NCI-H524 treated with DMSO at 0.1 percent for 48 hours (cell line): ENCODE results near the gene TATDN2.

Experiments
- DNase-seq: peaks from one replicate; lab custom pipeline; 2025; lab: John Stamatoyannopoulos, UW

The TATDN2 gene

GRCh38 chr3:10248184-10248983 lies at the start of gene TATDN2:
Gene TATDN2, plus strand, starts transcription at chr3:10248459. Its CDS starts 742 bp downstream, at chr3:10249201.
- peak; percentile 66 for DNase-seq

GRCh38 chr3:10198761-10199649 lies 49.3 kb upstream of the TATDN2 start:
- no peak for DNase-seq

GRCh38 chr3:10204921-10205320 lies 43.3 kb upstream of the TATDN2 start:
- DNase-seq = no peak

GRCh38 chr3:10205451-10206165 lies 42.7 kb upstream of the TATDN2 start:
- no peak for DNase-seq

GRCh38 chr3:10206166-10206511 lies 42.1 kb upstream of the TATDN2 start:
- no peak for DNase-seq

- DNase-seq = no peak
Observed at GRCh38 chr3:10213156-10213792, 35.0 kb upstream of the TATDN2 start.

GRCh38 chr3:10215578-10216368 lies 32.5 kb upstream of the TATDN2 start:
- DNase-seq = no peak

GRCh38 chr3:10217359-10217758 lies 30.9 kb upstream of the TATDN2 start:
- DNase-seq = no peak

GRCh38 chr3:10219737-10220136 lies 28.5 kb upstream of the TATDN2 start:
- no peak for DNase-seq

- DNase-seq = no peak
Observed at GRCh38 chr3:10223676-10224639, 24.3 kb upstream of the TATDN2 start.

- DNase-seq = peak; percentile 14
Observed at GRCh38 chr3:10224794-10225665, 23.2 kb upstream of the TATDN2 start.

- no peak for DNase-seq
Observed at GRCh38 chr3:10226293-10226692, 22.0 kb upstream of the TATDN2 start.

- no peak for DNase-seq
Observed at GRCh38 chr3:10228248-10228950, 19.9 kb upstream of the TATDN2 start.

GRCh38 chr3:10229576-10229975 lies 18.7 kb upstream of the TATDN2 start:
- DNase-seq = no peak

- no peak for DNase-seq
Observed at GRCh38 chr3:10232137-10232536, 16.1 kb upstream of the TATDN2 start.

- DNase-seq = no peak
Observed at GRCh38 chr3:10233988-10234387, 14.3 kb upstream of the TATDN2 start.

GRCh38 chr3:10234526-10235230 lies 13.6 kb upstream of the TATDN2 start:
- DNase-seq = no peak

GRCh38 chr3:10235551-10235950 lies 12.7 kb upstream of the TATDN2 start:
- DNase-seq = no peak
